ENCODE measurements around the gene RSRC1.

RSRC1 gene

DNA sequence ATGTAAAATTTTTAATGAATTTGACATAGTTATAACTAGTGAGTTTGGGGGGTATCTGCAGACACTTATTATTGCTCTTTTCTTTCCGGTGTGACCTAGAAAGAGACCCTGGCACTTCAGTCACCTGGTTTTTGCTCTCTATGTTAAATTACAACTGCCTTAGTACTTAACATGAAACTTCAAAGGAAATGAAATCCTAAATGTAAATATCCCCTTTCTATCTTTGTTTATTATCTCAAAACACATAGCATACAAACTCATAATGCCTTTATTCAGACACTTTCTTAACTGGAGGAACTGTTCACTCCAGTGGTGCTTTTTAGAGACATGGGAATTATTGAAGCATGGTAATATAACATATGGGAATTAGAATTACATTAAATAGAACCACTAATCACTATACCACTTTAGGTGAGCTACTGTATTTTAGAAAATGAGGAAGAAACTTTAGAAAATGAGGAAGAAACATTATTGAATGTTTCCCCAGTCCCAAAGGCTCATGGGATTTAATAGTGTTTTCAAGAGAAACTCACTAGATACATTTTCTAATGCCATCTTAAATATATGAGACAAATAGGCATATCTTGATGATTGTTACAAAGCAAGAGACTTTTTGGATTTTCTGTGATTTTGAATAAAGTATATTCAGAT lies 341.6 kb downstream of the RSRC1 start:
- no peaks in the 10 kb centered on the region for H3K4me1 Mint-ChIP-seq
- no peak for DNase-seq (ENCODE audit: low spot score in 2 of 2)
- no peaks in the 10 kb centered on the region for H3K9me3 Mint-ChIP-seq
- ATAC-seq: no peak
- no peaks in the 10 kb centered on the region for H3K36me3 Mint-ChIP-seq
- no peak overlapping the region for H3K27ac Mint-ChIP-seq
- no peak overlapping the region for H3K4me3 Mint-ChIP-seq

DNA sequence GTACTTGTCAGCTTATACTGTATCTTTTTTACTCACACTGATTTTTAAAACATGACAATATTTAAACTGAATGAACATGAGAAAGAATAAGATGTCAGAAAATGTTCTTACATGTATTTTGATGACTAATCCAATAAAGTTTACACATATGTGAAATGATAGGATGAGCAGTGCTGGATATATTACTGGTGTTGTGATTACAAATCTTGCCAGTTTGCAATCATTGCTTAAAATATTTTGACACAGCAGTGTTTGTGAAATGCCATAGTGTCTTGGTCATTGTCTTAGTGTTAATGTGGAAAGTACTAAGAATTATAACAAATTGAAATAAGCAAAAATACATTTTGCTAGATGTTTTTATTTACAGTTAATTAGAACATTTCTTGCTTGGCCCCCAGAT lies 342.4 kb downstream of the RSRC1 start:
- H3K36me3 Mint-ChIP-seq: no peaks in the 10 kb centered on the region

DNA sequence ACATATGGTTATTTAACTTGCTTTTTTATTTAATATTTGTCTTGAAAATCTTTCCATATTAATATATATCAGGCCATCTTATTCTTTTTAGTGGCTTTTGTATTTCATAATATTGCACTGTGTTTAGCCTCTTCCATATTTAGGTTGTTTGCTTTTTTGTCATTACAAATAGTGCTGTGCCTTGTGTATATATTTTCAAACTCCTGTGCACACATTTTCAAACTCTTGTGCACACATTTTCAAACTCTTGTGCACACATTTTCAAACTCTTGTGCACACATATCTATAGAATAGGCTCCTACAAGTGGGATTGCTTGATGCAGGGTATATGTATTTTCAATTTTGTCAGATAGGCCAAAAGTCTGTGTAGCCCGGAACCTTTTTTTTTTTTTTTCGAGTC lies 343.1 kb downstream of the RSRC1 start:
- H3K27ac Mint-ChIP-seq: no peak overlapping the region
- H3K36me3 Mint-ChIP-seq: no peaks in the 10 kb centered on the region
- no peaks in the 10 kb centered on the region for H3K4me1 Mint-ChIP-seq
- no peak for DNase-seq (ENCODE audit: low spot score in 2 of 2)
- no peak for ATAC-seq
- H3K4me3 Mint-ChIP-seq: no peak overlapping the region
- H3K9me3 Mint-ChIP-seq: no peaks in the 10 kb centered on the region

More for the DNA sequence above, 342.4 kb downstream of the RSRC1 start:
- H3K4me3 Mint-ChIP-seq: no peak overlapping the region
- H3K9me3 Mint-ChIP-seq: no peaks in the 10 kb centered on the region
- H3K27ac Mint-ChIP-seq: no peak overlapping the region
- no peak for ATAC-seq
- no peak for DNase-seq (ENCODE audit: low spot score in 2 of 2)
- H3K4me1 Mint-ChIP-seq: no peaks in the 10 kb centered on the region

DNA sequence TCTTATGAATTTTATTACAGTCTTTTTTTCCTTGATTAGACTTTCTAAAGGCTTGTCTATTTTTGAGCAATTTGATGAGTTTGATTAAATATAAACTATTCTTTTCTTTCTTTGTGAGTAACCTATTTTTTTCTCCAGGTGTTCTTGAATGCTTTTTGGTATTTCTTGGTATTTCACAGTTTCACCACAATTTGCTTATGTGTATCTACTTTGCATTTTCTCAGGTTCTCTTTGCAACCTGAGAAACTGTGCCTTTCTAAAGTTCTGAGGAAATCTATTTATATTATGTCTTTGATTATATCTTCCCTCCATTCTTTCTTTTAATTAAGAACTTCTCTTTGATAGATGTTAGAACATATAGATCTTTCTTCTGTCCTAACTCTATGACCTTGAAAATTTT lies 344.0 kb downstream of the RSRC1 start:
- Mint-ChIP-seq H3K4me3 (no peak overlapping the region), H3K4me1 (no peaks in the 10 kb centered on the region), H3K9me3 (no peaks in the 10 kb centered on the region), H3K36me3 (no peaks in the 10 kb centered on the region), H3K27ac (no peak overlapping the region)
- ATAC-seq (no peak), DNase-seq (ENCODE audit: low spot score in 2 of 2) (no peak)

DNA sequence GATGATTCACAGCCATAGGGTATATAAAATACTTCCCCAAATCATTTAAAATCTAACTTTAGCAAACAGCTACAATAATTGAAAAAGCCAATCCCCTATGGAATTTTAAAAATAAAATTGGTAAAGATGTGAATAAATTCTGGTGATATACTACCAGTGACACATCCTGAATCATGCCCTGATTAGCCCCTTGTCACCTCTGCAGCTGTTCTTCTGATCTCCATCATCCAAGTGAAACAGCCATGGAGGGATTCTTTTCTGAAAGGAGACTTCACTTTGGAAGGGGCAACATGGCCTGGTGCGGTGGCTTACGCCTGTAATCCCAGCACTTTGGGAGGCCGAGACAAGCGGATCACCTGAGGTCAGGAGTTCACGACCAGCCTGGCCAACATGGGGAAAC lies 345.5 kb downstream of the RSRC1 start:
- ATAC-seq (no peak), DNase-seq (ENCODE audit: low spot score in 2 of 2) (no peak)
- H3K27ac Mint-ChIP-seq: no peak overlapping the region
- H3K36me3 Mint-ChIP-seq: no peaks in the 10 kb centered on the region
- no peaks in the 10 kb centered on the region for H3K9me3 Mint-ChIP-seq
- no peaks in the 10 kb centered on the region for H3K4me1 Mint-ChIP-seq
- no peak overlapping the region for H3K4me3 Mint-ChIP-seq

DNA sequence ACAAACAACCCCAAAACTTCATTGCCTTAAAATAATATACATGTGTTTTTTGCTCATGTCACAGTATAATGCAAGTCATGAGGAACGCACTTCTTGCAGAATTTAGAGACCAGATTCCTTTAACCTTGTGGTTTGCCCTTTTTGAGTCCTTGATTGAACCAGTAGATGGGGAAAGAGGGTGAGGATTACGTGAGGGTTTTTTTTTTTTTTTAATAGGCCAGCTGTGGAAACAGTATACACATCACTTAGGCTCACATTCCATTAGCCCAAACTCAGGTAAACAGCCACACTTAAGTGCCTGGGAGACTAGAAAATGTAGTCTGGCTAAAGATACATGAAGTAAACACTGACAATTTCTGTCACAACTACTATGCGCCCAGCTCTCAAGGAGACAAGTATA lies 346.2 kb downstream of the RSRC1 start:
- no peaks in the 10 kb centered on the region for H3K36me3 Mint-ChIP-seq
- H3K4me3 Mint-ChIP-seq: no peak overlapping the region
- DNase-seq (ENCODE audit: low spot score in 2 of 2) (no peak), ATAC-seq (no peak)
- H3K4me1 Mint-ChIP-seq: no peaks in the 10 kb centered on the region
- H3K9me3 Mint-ChIP-seq: no peaks in the 10 kb centered on the region
- no peak overlapping the region for H3K27ac Mint-ChIP-seq

DNA sequence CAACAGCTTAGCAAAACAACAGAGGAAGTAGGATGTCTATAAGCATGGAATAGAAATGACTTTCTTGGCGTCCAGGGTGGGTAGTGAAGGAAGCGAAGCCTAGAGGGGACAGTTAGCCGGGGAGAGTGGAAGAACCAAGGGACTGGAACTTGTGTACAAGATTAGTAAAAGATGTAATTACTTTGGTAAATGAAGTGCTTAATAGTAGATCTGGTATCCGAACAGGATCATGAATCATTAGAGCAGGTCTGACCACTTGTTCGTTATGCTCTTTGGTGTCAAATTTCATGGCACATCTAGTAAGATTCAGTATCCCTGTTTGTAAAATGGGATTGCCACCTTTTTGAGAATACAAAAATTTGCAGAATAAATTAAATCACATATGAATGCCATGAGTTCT lies 348.6 kb downstream of the RSRC1 start:
- H3K27ac Mint-ChIP-seq: no peak overlapping the region
- H3K9me3 Mint-ChIP-seq: no peaks in the 10 kb centered on the region
- no peaks in the 10 kb centered on the region for H3K36me3 Mint-ChIP-seq
- no peaks in the 10 kb centered on the region for H3K4me1 Mint-ChIP-seq
- ATAC-seq (no peak), DNase-seq (ENCODE audit: low spot score in 2 of 2) (no peak)
- no peak overlapping the region for H3K4me3 Mint-ChIP-seq

DNA sequence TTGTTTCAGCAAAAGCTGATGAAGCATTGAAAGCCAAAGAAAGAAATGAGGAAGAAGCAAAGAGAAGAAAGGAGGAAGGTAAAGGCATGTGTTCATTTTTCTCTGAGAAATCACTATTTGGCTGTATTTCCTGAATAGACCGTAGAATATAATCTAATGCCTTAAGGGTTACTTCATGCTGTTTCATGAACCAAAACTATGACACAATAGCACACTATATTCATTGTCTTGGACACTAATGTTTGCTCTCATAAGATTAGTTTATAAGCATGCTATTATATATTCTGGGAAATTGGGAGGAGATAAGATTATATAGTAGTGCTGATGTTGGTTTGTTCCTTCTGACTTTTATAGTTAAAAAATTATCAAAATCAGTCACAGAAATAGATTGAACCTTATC lies 351.0 kb downstream of the RSRC1 start:
- no peaks in the 10 kb centered on the region for H3K4me1 Mint-ChIP-seq

DNA sequence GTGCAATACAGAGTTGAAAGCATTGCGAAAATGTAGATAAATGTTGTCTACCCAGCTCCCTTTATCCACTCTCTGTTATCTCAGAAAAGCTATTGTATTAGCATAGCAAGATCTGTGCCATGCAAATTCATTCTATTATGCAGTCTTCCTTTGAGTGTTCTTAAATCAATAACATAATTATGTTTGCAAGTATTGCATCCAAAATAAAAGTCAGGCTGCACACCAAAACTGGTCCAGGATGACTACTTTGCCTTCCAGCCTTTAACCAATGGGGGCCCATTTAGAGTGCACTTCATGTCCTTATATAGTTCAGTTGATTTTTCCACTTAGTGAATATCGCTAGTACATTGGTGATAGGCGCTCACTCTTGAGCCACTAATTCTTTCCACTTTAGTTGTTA lies 353.7 kb downstream of the RSRC1 start:
- H3K27ac Mint-ChIP-seq: no peak overlapping the region

More for the DNA sequence above, 351.0 kb downstream of the RSRC1 start:
- H3K9me3 Mint-ChIP-seq: no peaks in the 10 kb centered on the region
- no peak overlapping the region for H3K4me3 Mint-ChIP-seq
- ATAC-seq (no peak), DNase-seq (ENCODE audit: low spot score in 2 of 2) (no peak)
- no peaks in the 10 kb centered on the region for H3K36me3 Mint-ChIP-seq
- H3K27ac Mint-ChIP-seq: no peak overlapping the region

DNA sequence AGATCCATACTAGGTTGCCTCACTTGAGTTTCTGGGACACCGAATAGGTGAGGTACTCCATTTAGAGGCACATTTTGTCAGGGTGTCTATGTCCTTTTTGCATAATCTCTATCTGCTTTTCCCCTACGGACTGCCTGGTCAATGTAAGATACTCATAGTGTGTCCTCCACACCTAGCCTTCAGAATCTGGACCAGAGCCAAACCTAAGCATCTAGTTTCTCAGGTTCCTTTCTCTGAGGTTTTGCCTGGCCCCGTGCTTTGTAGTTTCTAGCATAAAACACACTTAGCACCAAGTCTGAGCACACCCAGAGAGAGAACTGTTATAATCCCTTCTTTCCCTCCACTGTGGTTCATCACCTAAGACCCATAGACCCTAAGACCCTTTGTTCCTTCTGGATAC lies 355.2 kb downstream of the RSRC1 start:
- Mint-ChIP-seq H3K4me1 (no peaks in the 10 kb centered on the region), H3K36me3 (no peaks in the 10 kb centered on the region), H3K4me3 (no peak overlapping the region), H3K9me3 (no peaks in the 10 kb centered on the region), H3K27ac (no peak overlapping the region)
- ATAC-seq: no peak
- DNase-seq (ENCODE audit: low spot score in 2 of 2): no peak

More for the DNA sequence above, 353.7 kb downstream of the RSRC1 start:
- ATAC-seq: no peak
- Mint-ChIP-seq H3K9me3 (no peaks in the 10 kb centered on the region), H3K4me1 (no peaks in the 10 kb centered on the region), H3K4me3 (no peak overlapping the region), H3K36me3 (no peaks in the 10 kb centered on the region)
- DNase-seq (ENCODE audit: low spot score in 2 of 2): no peak

DNA sequence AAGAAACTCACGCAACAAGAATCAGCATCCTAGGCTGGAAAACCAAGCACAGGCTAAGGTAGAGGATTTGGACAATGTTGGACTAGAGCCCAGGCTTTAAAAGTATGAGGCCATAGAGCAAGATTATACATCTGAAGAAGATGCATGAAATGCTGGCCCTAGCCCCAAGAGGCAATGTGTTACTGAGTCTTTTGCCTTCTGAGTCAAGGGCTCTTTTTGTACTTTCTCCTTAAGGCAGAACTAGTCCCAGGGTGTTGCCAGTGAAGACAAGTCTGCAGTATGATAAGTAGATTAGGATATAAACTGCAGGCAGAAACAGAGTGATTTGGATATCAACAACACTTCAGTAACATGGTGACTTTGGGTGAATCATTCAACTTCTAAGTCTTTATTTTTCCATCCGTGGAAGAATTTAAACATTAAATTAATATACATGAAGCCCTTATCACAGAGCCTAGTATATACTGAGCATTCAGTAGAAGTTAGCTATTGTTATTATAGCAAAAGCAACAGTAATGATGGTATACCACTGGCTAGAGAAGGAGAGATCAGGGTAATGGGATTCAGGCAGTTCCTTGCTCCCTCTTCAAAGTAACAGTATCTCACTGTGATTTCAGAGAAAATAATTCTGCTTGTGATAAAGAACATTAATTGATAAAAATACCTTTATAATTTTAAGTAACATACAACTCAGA lies 361.2 kb downstream of the RSRC1 start:
- H3K36me3 Mint-ChIP-seq: no peaks in the 10 kb centered on the region
- DNase-seq (ENCODE audit: low spot score in 2 of 2) (no peak), ATAC-seq (no peak)
- H3K4me3 Mint-ChIP-seq: no peak overlapping the region
- H3K27ac Mint-ChIP-seq: no peak overlapping the region
- H3K9me3 Mint-ChIP-seq: no peaks in the 10 kb centered on the region
- H3K4me1 Mint-ChIP-seq: no peaks in the 10 kb centered on the region

DNA sequence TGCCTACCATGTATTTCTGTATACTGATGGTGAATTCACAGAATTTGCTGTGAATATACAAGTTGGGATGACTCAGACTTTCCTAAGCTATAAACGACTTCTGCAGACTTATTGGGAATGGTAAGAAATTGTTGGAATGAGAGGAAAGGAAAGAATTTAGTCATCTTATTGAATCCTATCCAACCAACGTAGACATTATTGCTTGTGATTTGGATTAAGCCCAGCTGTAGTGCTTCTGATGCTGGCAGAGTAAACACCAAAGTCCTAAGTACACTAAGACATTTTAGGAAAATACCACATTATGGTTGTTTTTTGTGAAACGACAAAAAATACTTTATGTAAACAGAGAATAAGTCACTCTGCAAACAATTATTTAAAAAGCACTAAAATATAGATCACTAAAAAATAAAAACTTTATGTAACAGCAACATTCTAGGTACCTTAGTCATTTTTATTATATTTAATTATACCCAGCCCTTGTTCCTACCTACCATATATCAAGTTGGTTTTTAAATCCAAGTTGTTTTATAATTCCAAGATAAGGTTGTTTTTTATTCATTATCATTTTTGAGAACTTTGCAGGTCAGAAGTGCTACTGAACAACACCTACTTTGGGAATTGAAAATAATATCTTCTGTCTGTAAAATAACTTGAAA lies 361.9 kb downstream of the RSRC1 start:
- Mint-ChIP-seq H3K4me1 (no peaks in the 10 kb centered on the region), H3K27ac (no peak overlapping the region), H3K4me3 (no peak overlapping the region), H3K36me3 (no peaks in the 10 kb centered on the region), H3K9me3 (no peaks in the 10 kb centered on the region)
- DNase-seq (ENCODE audit: low spot score in 2 of 2) (no peak), ATAC-seq (no peak)

DNA sequence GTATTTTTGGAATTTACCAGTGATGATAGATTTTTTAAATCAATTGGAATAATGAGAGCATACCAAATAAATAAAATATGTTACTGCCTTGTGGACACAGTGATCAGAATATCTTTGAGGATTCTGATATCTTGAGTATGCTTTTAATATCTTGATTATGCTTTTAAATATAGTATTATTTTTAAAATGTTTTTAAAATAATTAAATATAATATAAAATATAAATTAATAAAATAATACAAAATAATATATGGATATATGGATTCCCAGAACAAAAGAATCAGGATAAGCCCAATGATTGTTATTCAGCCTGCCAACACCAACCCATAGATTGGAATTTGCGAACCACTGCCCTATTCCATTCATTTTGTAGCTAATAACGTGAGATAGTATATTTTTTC lies 369.2 kb downstream of the RSRC1 start:
- Mint-ChIP-seq H3K4me3 (no peak overlapping the region), H3K4me1 (no peaks in the 10 kb centered on the region), H3K27ac (no peak overlapping the region), H3K9me3 (no peaks in the 10 kb centered on the region), H3K36me3 (no peaks in the 10 kb centered on the region)
- ATAC-seq (no peak), DNase-seq (ENCODE audit: low spot score in 2 of 2) (no peak)

DNA sequence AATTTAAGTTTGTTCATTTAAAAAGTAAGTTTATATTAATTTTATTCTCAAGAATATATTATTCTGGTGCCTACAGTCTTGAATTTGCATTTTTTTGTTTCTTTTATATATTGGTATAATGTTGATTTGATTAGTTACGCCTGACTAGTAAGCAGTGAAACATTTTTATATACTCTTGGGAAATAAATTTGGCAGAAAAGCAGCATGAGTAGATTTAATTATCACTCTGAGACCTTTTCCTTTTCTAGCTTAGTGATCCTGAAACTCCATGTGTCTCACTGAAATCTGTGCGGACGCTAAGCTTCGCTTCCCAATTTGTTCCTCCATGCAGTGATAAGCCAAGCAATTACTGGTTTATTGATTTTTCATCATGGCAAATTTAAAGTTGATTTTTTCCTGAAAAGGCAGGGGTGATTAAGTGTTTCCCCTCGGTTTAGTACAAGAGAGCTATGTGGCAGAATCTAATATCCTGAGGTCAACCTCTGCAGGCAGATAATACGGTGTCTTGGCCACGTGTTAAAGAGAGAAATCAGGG lies 373.9 kb downstream of the RSRC1 start:
- Mint-ChIP-seq H3K27ac (no peak overlapping the region), H3K9me3 (no peaks in the 10 kb centered on the region), H3K36me3 (no peaks in the 10 kb centered on the region), H3K4me3 (no peak overlapping the region), H3K4me1 (no peaks in the 10 kb centered on the region)
- no peak for DNase-seq (ENCODE audit: low spot score in 2 of 2)
- no peak for ATAC-seq

DNA sequence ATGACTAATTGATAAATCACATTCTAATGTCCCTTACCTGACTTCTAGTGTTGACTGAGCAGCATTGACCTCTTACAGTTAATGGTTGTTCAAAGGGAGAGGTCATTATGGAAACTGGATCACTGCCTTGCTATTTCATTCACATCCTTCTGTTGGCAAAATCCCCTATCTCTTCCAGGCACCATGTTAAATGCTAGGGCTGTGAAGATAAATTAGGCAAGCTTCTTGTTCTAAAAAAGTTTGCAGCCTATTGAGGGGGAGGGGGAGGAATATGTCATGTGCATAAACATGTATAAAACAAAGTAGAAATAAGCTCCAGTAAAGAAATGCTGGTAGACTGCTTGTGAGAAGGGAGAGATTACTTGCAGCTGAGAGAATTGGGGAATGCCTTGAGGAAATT lies 376.3 kb downstream of the RSRC1 start:
- H3K4me3 Mint-ChIP-seq: no peak overlapping the region
- H3K36me3 Mint-ChIP-seq: no peaks in the 10 kb centered on the region
- DNase-seq (ENCODE audit: low spot score in 2 of 2) (no peak), ATAC-seq (no peak)
- H3K9me3 Mint-ChIP-seq: no peaks in the 10 kb centered on the region
- H3K4me1 Mint-ChIP-seq: no peaks in the 10 kb centered on the region
- H3K27ac Mint-ChIP-seq: no peak overlapping the region

DNA sequence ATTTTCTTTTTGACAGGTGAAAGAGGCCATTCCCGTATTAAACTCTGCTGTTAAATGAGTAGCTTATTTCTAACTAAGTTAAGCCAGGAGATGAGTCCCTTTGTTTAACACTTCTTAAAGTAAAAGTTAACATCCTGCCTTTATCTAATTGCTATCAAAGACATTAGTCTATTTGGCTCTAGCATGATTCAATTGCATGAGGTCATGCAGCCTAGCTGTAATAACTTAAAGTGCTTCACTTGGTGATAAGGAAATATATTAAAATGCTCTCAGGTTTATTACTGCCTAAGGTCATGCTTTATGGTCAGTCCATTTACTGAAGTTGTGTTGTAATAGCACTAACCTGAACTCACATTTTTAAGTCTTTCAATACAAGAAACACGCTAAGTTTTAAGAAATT lies 378.8 kb downstream of the RSRC1 start:
- DNase-seq (ENCODE audit: low spot score in 2 of 2): no peak
- ATAC-seq: no peak
- Mint-ChIP-seq H3K9me3 (no peaks in the 10 kb centered on the region), H3K36me3 (no peaks in the 10 kb centered on the region), H3K4me3 (no peak overlapping the region), H3K27ac (no peak overlapping the region), H3K4me1 (no peaks in the 10 kb centered on the region)

All from stimulated activated effector memory CD8-positive, alpha-beta T cell treated with anti-CD3 and anti-CD28 coated beads, Interleukin-12 subunit alpha, Interleukin-12 subunit beta, amount 100 ng/mL, for 72 hours (primary cell).